SK-N-SH (cell line): Measurements from ENCODE around the gene CLDN19. TPM values are rescaled to one million over a fixed set of nuclear protein-coding genes. Genes with fewer than 3 reads are reported as not detected.

ENCODE experiments used
- CTCF ChIA-PET: fragments of 300-600, 350-600 bp; formaldehyde crosslinking; extraction: SDS; loops from one replicate; lab custom pipeline; 2021; lab: Yijun Ruan, JAX
- POLR2A ChIA-PET: fragments of 350-600 bp; sonication (Branson Sonifier 250); formaldehyde crosslinking; extraction: SDS; loops from one replicate; lab custom pipeline; 2020; ENCODE audit warnings: antibody characterized with exemption, inconsistent platforms; lab: Yijun Ruan, JAX
- DNase-seq: peaks from one replicate; pipeline ENCODE4 v3.0.0; 2012
- H2AFZ ChIP-seq: fragments of 200-600 bp; sonication (generic); 2 replicates; pipeline ENCODE4 v1.8.1; 2016; ENCODE audit warnings: antibody characterized with exemption, mild to moderate bottlenecking, low read depth
- H3F3A ChIP-seq: fragments of 200-600 bp; sonication (generic); replicated peaks from 2 replicates; pipeline ENCODE3; 2016; ENCODE audit warnings: antibody characterized with exemption, mild to moderate bottlenecking; ENCODE audit not compliant: insufficient read depth
- H3K27ac ChIP-seq, 2 experiments: fragments of 200-500 bp in 1 of 2; fragments of 200-600 bp in 1 of 2; sonication (Bioruptor generic) in 1 of 2; sonication (generic), shearing (Covaris generic) in 1 of 2; 2 replicates each; pipeline versions ENCODE4 v1.5.1 to v1.6.1; 2014 to 2016; ENCODE audit warnings: low read depth in 2 of 2, inconsistent platforms in 1 of 2, low read length in 1 of 2, mild to moderate bottlenecking in 1 of 2, mixed read lengths in 1 of 2
- H3K27me3 ChIP-seq: fragments of 200-600 bp; sonication (generic), shearing (Covaris generic); 2 replicates; pipeline ENCODE4 v1.6.1; 2016; ENCODE audit warnings: mixed run types; ENCODE audit not compliant: insufficient read depth
- H3K36me3 ChIP-seq, 2 experiments: fragments of 200-500 bp in 1 of 2; fragments of 200-600 bp in 1 of 2; sonication (Bioruptor generic) in 1 of 2; sonication (generic) in 1 of 2; replicated peaks in 1 of 2; 2 replicates each; pipeline versions ENCODE3 to v1.5.1; 2014 to 2016; ENCODE audit warnings: low read length in 1 of 2, mild to moderate bottlenecking in 1 of 2; ENCODE audit not compliant: insufficient read depth in 2 of 2, control insufficient read depth in 1 of 2
- H3K4me1 ChIP-seq, 2 experiments: fragments of 200-500 bp in 1 of 2; fragments of 200-600 bp in 1 of 2; sonication (Bioruptor generic) in 1 of 2; sonication (generic), shearing (Covaris generic) in 1 of 2; 2 replicates each; pipeline versions ENCODE4 v1.5.1 to v1.6.1; 2014 to 2016; ENCODE audit warnings: low read depth in 1 of 2, low read length in 1 of 2, mixed run types in 1 of 2; ENCODE audit not compliant: insufficient read depth in 2 of 2, control insufficient read depth in 1 of 2
- H3K4me2 ChIP-seq: fragments of 200-600 bp; sonication (generic), shearing (Covaris generic); 2 replicates; pipeline ENCODE4 v1.6.1; 2017; ENCODE audit warnings: mixed run types
- H3K4me3 ChIP-seq, 2 experiments: fragments of 200-500 bp in 1 of 2; fragments of 200-600 bp in 1 of 2; sonication (Bioruptor generic) in 1 of 2; sonication (generic), shearing (Covaris generic) in 1 of 2; 2 replicates each; pipeline versions ENCODE4 v1.5.1 to v1.8.1; 2014 to 2016; ENCODE audit warnings: low read depth in 2 of 2, inconsistent platforms in 1 of 2, low read length in 1 of 2, mild to moderate bottlenecking in 1 of 2, mixed read lengths in 1 of 2, moderate library complexity in 1 of 2
- H3K79me2 ChIP-seq: fragments of 200-600 bp; sonication (generic); 2 replicates; pipeline ENCODE4 v1.8.1; 2017; ENCODE audit warnings: mild to moderate bottlenecking; ENCODE audit not compliant: insufficient read depth
- H3K9ac ChIP-seq: fragments of 200-600 bp; sonication (generic); 2 replicates; pipeline ENCODE4 v1.6.1; 2017; ENCODE audit warnings: mixed run types
- H3K9me2 ChIP-seq: fragments of 200-600 bp; sonication (generic); 2 replicates; pipeline ENCODE4 v1.6.1; 2017; ENCODE audit warnings: mixed run types
- H3K9me3 ChIP-seq: fragments of 200-600 bp; sonication (generic); 2 replicates; pipeline ENCODE4 v1.6.1; 2017; ENCODE audit warnings: mixed run types, mild to moderate bottlenecking, moderate library complexity
- H4K20me1 ChIP-seq: fragments of 200-600 bp; sonication (generic); 2 replicates; pipeline ENCODE4 v1.6.1; 2017; ENCODE audit warnings: mild to moderate bottlenecking, mixed run types; ENCODE audit not compliant: insufficient read depth
- FOSL2 ChIP-seq: IDR thresholded peaks from 2 replicates; pipeline ENCODE4 v1.4.0; 2012; ENCODE audit warnings: low read depth, mild to moderate bottlenecking, moderate library complexity, borderline replicate concordance
- FOXJ3 ChIP-seq: sonication (generic); formaldehyde crosslinking; IDR thresholded peaks from 2 replicates; pipeline ENCODE4 v1.5.1; 2020; ENCODE audit warnings: mild to moderate bottlenecking, missing genetic modification reagents
- MEF2A ChIP-seq: IDR thresholded peaks from 2 replicates; pipeline ENCODE4 v1.4.0; 2012; ENCODE audit warnings: low read depth, borderline replicate concordance
- MXI1 ChIP-seq: IDR thresholded peaks from 2 replicates; pipeline ENCODE4 v1.6.1; 2012; ENCODE audit warnings: mild to moderate bottlenecking, low read depth, low read length, improper control_type of control experiment
- NFIC ChIP-seq: IDR thresholded peaks from 2 replicates; pipeline ENCODE4 v1.4.0; 2012; ENCODE audit warnings: borderline replicate concordance
- POLR2AphosphoS5 ChIP-seq: IDR thresholded peaks from 2 replicates; pipeline ENCODE4 v1.6.1; 2012; ENCODE audit warnings: low read depth, low read length
- RFX5 ChIP-seq: IDR thresholded peaks from 2 replicates; pipeline ENCODE4 v1.6.1; 2012; ENCODE audit warnings: mild to moderate bottlenecking, improper control_type of control experiment, low read length
- SIN3A ChIP-seq: IDR thresholded peaks from 2 replicates; pipeline ENCODE4 v1.6.1; 2012; ENCODE audit warnings: low read depth, mild to moderate bottlenecking, low read length, moderate library complexity, borderline replicate concordance
- TEAD4 ChIP-seq: IDR thresholded peaks from 2 replicates; pipeline ENCODE4 v1.4.0; 2012; ENCODE audit warnings: mild to moderate bottlenecking, borderline replicate concordance; ENCODE audit not compliant: insufficient read depth
- whole genome bisulfite sequencing: methylation state at CpG from one replicate; pipeline ENCODE4 v1.1.6; 2017; ENCODE audit warnings: low lambda C conversion rate; 5-methylcytosine and 5-hydroxymethylcytosine counted together
- polyA plus RNA-seq, 3 experiments: library from polyadenylated mRNA; depleted of rRNA; stranded (reverse); fragments of >200 nt; gene quantifications; 2 replicates each; pipeline ENCODE4 v1.2.3, GENCODE V29; 2012
- TF ChIP-seq, protein P1 (sequence below): IDR thresholded peaks from 2 replicates; pipeline ENCODE4 v1.4.0; 2012; ENCODE audit warnings: low read depth, borderline replicate concordance
- TF ChIP-seq, protein P2 (sequence below): fragments of 150-350 bp; IDR thresholded peaks from 2 replicates; pipeline ENCODE4 v1.6.1; 2016; ENCODE audit warnings: mild to moderate bottlenecking, low read depth, low read length
- TF ChIP-seq, protein P3 (sequence below): fragments of 150-350 bp; IDR thresholded peaks from 2 replicates; pipeline ENCODE4 v1.6.1; 2017; ENCODE audit warnings: antibody characterized with exemption, low read length, low read depth, borderline replicate concordance

Gene CLDN19
- polyA plus RNA-seq, 1 of the 3 experiments (the other 2 are of a cell fraction) = not detected

GRCh38 chr1:42741706-42742105 is 1.7 kb upstream of the CLDN19 start:
- no peaks in the 10 kb centered on the region for H4K20me1 ChIP-seq
- ChIA-PET POLR2A (no interaction called here), CTCF (no interaction called here)
- DNase-seq = no peak
- H3K4me2 ChIP-seq = no peak overlapping the region
- no peak overlapping the region for H3K4me3 ChIP-seq
- no peak overlapping the region for H2AFZ ChIP-seq
- WGBS = 83% methylated on average over 2 of the region's 4 CpGs
- no peak overlapping the region for H3K9ac ChIP-seq
- no peak overlapping the region for H3K27ac ChIP-seq
- H3K36me3 ChIP-seq = peaks cover 7 to 8% of the 10 kb centered on the region in 2 experiments
- H3K79me2 ChIP-seq = no peaks in the 10 kb centered on the region
- H3F3A ChIP-seq = no peaks in the 10 kb centered on the region
- no peaks in the 10 kb centered on the region for H3K27me3 ChIP-seq
- no peaks in the 10 kb centered on the region for H3K9me3 ChIP-seq
- H3K9me2 ChIP-seq = no peaks in the 10 kb centered on the region
- no peak for TF ChIP-seq MEF2A
- TF ChIP-seq, protein P1, sequence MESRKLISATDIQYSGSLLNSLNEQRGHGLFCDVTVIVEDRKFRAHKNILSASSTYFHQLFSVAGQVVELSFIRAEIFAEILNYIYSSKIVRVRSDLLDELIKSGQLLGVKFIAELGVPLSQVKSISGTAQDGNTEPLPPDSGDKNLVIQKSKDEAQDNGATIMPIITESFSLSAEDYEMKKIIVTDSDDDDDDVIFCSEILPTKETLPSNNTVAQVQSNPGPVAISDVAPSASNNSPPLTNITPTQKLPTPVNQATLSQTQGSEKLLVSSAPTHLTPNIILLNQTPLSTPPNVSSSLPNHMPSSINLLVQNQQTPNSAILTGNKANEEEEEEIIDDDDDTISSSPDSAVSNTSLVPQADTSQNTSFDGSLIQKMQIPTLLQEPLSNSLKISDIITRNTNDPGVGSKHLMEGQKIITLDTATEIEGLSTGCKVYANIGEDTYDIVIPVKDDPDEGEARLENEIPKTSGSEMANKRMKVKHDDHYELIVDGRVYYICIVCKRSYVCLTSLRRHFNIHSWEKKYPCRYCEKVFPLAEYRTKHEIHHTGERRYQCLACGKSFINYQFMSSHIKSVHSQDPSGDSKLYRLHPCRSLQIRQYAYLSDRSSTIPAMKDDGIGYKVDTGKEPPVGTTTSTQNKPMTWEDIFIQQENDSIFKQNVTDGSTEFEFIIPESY = no peak
- TF ChIP-seq FOXJ3 (CRISPR knock-in tag) = no peak
- no peak for TF ChIP-seq SIN3A
- TF ChIP-seq MXI1 = no peak
- no peak for TF ChIP-seq FOSL2
- peaks cover 0 to 20% of the 10 kb centered on the region in 2 experiments; a peak in 1 of 4 replicates for H3K4me1 ChIP-seq

GRCh38 chr1:42740851-42741580 is 980 bp upstream of the CLDN19 start:
- WGBS = 87% methylated on average over 15 of the region's 19 CpGs
- H3K27ac ChIP-seq = no peak overlapping the region
- H3K79me2 ChIP-seq = no peaks in the 10 kb centered on the region
- H4K20me1 ChIP-seq = no peaks in the 10 kb centered on the region
- no peaks in the 10 kb centered on the region for H3K9me3 ChIP-seq
- H3K4me1 ChIP-seq = peaks cover 0 to 20% of the 10 kb centered on the region in 2 experiments; a peak in 1 of 4 replicates
- POLR2A ChIA-PET = no interaction called here
- no peak overlapping the region for H2AFZ ChIP-seq
- no peaks in the 10 kb centered on the region for H3F3A ChIP-seq
- H3K4me3 ChIP-seq = no peak overlapping the region
- DNase-seq = peak; percentile 25
- CTCF ChIA-PET = interaction anchor here (1.1 to 1.7 kb wide), 3 partner anchors 51 to 594 kb away, joined by 3 to 4 read pairs (median 3); no protein-coding TSS in a partner anchor
- H3K9me2 ChIP-seq = no peaks in the 10 kb centered on the region
- H3K9ac ChIP-seq = no peak overlapping the region
- H3K36me3 ChIP-seq = peaks cover under 1 to 2% of the 10 kb centered on the region in 2 experiments
- no peaks in the 10 kb centered on the region for H3K27me3 ChIP-seq
- H3K4me2 ChIP-seq = no peak overlapping the region
- TF ChIP-seq RFX5 = no peak
- no peak for TF ChIP-seq POLR2AphosphoS5
- TF ChIP-seq NFIC = no peak
- TF ChIP-seq MXI1 = no peak
- TF ChIP-seq, protein P1 = no peak
- no peak for TF ChIP-seq TEAD4
- TF ChIP-seq, protein P2, sequence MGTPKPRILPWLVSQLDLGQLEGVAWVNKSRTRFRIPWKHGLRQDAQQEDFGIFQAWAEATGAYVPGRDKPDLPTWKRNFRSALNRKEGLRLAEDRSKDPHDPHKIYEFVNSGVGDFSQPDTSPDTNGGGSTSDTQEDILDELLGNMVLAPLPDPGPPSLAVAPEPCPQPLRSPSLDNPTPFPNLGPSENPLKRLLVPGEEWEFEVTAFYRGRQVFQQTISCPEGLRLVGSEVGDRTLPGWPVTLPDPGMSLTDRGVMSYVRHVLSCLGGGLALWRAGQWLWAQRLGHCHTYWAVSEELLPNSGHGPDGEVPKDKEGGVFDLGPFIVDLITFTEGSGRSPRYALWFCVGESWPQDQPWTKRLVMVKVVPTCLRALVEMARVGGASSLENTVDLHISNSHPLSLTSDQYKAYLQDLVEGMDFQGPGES = no peak
- no peak for TF ChIP-seq MEF2A
- TF ChIP-seq, protein P3, sequence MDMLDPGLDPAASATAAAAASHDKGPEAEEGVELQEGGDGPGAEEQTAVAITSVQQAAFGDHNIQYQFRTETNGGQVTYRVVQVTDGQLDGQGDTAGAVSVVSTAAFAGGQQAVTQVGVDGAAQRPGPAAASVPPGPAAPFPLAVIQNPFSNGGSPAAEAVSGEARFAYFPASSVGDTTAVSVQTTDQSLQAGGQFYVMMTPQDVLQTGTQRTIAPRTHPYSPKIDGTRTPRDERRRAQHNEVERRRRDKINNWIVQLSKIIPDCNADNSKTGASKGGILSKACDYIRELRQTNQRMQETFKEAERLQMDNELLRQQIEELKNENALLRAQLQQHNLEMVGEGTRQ = no peak
